GM19455 (cell line): ENCODE measurements around the gene TRIM60.
"Not testable (repeated sequence)": the region's sequence is repeated elsewhere in the genome, so short reads cannot be mapped to it uniquely, and the experiment has no call there.

Source experiments
- ATAC-seq: cut with Tn5 transposase; IDR thresholded peaks from one replicate; pipeline ENCODE4 v1.9.1; 2021; ENCODE audit not compliant: unreplicated experiment

The TRIM60 gene

DNA sequence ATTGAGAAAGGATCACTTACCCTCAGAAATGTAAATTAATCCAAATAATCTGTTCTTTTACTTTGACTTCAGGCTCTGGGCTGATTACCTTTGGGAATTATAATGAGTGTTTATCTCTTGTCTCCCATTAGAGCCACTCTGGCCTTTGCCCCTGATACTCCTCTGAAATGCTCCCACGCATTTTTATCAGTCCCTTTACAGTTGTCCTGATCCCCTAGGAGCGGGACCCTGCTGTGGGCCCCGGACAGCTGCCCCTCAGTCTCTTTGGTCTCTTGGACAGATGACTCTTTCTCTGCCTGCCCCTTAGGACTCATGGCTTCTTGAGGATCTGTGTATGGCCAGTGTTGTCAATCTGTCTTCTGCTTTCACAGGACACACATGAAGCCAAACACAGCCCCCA lies 20.8 kb downstream of the TRIM60 start:
- ATAC-seq, result no peak

DNA sequence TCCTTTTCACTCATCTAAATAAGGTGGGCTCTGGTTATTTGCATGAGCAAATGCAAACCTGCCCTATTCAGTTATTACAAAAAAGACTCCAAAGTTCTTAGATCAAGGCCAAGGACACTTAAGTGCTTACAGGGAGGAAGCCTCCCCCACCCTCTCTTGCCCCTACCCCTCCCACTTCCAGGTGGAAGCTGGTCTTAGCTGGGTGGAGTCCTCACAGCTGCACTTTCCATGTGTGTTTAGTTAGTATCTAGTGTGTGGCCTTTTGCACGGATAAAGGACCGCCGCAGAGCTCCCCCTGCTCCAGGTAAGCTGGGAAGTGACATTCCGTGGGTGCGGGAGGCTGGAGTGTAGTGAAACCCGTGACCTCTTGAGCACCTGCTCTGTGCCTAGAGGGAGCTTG lies 21.8 kb downstream of the TRIM60 start, which contains the start of gene TRIM75:
TRIM75 (plus strand) TSS at position 222 of the 400 bp plus-strand sequence. CDS start 5,282 bp downstream, outside the sequence.
- no peak for ATAC-seq

DNA sequence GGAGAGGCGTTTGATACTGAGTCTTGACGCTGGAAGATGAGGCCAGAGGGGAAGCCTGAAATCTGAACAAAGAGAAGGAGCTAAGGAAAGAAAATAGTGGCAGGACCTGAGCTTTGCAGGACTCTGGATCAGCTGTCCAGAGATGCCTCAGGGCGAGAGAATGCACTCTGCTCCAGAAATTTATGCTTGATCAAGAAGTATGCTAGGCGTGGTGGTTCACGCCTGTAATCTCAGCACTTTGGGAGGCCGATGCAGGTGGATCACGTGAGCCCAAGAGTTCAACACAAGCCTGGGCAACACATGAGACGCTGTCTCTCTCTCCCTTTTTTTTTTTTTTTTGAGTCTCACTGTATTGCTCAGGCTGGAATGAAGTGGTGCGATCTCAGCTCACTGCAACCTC lies 23.8 kb downstream of the TRIM60 start:
- ATAC-seq, result no peak

DNA sequence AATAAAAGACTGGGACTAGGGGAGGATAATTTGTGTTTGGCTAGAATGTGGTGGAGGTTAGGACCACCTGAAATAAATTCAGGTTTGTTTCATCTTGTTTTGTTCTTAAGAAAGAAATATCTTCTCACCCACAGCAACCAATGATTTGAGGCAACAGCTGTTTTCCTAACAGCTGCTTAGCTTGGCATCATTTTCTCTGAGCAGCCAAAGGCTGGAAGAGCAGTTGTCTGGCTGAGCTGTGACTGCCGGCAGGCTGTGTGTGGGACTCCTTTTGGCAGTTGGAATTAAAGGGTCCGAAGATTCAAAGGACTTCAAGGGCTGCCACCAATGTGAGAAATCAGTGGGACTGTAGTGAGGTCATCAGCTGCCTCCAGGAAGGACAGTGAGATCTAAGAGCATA lies 26.9 kb downstream of the TRIM60 start:
- ATAC-seq, result no peak

DNA sequence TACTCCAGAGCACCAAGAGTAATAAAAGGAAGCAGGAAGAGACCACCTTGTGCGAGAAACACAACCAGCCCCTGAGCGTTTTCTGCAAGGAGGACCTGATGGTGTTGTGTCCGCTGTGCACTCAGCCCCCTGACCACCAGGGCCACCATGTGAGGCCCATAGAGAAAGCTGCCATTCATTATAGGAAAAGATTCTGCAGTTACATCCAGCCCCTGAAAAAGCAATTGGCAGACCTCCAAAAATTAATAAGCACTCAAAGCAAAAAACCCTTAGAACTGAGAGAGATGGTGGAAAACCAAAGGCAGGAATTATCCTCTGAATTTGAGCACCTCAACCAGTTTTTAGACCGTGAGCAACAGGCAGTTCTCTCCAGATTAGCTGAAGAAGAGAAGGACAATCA lies 27.6 kb downstream of the TRIM60 start:
- no peak for ATAC-seq

DNA sequence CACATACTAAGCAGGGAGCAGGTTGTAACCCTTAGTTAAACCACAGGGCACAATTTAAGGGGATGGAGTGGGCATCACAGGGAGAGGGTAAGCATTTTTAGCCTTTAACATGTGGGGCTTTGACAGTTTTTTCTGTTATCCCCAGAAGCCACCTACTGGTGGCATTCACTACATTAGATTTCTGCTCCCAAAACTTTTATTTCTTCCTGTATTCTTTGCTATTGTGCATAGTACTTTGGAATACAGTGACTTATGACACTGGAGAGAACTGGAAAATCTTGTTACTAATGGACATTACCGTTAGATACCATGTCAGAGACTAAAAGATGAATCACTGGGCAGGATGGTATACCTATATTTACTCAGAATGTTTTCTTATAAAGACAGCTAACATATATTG lies 29.1 kb downstream of the TRIM60 start:
- no peak for ATAC-seq

DNA sequence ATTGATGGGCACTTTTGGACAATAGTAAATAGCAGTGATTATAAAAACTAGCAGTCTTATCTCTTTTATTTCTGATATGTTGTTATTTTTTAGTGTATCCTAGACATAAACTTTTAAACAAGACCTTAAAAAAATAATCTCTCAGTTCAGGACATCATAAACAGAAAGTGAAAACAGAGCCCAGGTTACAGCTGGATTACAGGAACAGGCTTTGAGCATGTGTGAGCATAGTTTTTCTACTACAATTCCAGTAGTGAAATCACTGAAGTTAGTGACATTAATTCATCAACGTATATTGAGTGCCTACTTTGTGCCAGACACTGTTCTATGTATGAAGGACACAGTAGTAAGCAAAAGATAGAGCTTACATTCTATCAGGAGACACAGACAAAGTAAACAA lies 38.8 kb downstream of the TRIM60 start:
- ATAC-seq, result no peak

DNA sequence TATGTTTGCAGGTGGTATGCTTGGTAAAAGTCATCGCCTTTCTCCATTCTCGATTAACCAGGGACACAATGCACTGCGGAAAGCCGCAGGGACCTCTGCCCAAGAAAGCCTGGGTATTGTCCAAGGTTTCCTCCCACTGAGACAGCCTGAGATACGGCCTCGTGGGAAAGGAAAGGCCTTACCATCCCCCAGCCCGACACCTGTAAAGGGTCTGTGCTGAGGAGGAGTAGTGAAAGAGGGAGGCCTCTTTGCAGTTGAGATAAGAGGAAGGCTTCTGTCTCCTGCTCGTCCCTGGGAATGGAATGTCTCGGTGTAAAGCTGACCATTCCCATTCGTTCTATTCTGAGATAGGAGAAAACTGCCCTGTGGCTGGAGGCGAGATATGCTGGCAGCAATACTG lies 41.5 kb downstream of the TRIM60 start:
- not testable (repeated sequence) for ATAC-seq

DNA sequence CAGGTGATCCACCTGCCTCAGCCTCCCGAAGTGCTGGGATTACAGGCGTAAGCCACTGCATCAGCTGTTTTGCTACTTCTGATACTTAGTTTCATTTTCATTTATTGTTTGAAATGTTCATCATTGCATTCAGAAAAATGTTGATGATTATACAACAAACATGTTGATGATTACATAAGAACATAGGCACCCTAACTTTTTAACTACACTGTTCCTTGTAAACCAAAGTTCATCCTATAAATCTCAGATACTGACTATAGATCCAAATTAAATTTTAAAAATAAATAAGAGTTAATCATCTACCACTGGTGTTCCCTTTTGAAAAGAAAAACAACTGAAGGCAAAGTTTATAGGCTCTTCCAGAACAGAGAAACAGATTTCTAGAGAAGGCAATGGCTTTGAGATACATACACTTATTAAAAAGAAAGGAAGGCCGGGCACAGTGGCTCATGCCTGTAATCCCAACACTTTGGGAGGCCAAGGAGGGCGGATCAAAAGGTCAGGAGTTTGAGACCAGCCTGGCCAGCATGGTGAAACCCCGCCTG lies 45.3 kb downstream of the TRIM60 start:
- ATAC-seq, result no peak

DNA sequence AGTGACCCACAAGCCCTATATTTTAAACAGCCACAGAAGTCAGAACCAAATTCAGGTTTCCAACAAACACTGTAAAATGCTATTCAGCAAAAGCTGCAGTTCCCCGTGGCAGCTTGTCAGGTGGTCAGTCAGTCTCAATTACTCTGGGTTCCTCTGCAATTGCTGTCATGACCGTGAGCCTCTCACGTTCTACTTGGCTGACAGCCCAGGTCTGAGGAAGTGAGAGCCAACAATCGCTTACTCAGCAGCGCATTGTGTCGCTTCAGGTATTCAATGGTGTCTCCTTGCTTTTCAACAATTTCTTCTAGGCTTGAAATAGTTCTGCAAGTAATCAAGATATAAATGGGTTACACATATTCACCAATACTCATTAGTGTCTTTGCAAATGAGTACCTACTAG lies 47.7 kb downstream of the TRIM60 start:
- no peak for ATAC-seq

DNA sequence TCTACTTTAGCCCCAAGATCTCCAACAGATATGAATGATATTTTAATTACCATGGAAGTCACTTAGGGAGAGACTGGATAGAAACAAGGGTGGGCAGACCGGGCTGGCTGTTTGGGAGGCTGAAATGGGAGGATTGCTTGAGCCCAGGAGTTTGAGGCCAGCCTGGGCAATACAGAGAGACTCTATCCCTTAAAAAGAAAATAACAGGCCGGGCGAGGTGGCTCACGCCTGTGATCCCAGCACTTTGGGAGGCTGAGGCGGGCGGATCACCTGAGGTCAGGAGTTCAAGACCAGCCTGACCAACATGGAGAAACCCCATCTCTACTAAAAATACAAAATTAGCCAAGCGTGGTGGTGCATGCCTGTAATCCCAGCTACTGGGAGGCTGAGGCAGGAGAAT lies 53.0 kb downstream of the TRIM60 start:
- ATAC-seq, result not testable (repeated sequence)

DNA sequence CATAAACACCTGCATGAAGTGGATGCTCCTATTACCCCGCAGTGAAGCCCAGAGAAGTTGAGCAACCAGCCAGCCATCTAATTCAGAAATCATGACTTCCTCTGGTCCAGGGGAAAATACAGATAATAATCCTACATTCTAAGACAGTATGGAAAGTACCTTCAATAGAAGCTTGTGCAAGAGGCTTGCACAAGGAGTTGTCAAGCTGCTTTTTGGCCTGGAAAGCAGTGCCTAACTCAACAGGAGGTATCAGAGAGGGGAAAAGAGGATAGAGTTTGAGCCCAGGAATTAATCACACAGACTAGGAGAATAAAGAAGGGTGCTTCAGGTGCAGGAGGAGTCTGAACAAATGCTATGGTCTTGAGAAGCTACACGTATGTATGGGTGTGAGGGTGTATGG lies 54.1 kb downstream of the TRIM60 start:
- no peak for ATAC-seq

DNA sequence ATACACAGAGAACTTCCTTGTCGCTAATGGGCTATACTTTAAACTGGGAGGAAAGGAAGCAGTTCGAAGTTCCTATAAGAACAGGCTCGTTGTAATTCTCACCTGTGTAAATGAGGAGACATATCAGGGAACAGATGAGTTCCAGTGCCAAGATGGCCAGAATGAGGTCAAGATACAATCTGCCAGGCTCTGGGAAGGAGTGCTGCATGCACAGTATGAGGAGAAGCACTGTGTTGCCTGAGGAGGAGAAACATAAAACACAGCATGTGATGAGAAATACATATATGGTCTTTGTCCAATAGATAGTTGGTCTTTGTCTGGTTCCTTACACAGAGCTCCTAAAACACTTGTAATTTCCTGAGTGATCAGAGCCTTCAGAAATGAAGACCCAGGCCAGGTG lies 56.6 kb downstream of the TRIM60 start:
- ATAC-seq, result no peak
